ENCODE measurements around the gene CPNE6.

CPNE6 gene

DNA sequence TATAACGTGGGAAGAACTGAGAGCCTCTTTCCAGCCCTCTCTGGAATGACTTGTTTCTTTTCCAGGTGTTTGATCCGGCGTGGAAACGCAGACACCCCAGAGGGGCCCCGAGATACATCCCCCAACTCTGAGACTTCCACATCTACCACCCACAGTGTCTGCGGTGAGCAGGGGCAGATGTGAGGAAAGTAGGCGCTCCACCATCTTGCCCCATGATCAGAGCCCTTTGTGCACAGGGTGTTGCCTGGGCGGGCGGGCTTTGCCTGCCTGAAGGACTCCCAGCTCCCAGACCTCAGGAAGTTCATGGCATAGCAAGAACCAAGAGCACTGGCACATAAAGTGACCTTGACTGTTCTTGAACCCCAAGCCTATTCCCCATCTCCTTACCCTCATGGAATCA is 16.7 kb upstream of the CPNE6 start (continued):
- TF ChIP-seq TSHZ1 (tag by site-specific recombination; IDR thresholded peaks at IDR 0.05; ENCODE audit: borderline replicate concordance) (no peak), ZBTB26 (tag by site-specific recombination; optimal IDR thresholded peaks at IDR 0.05) (no peak), ZIC2 (tag by site-specific recombination; IDR thresholded peaks at IDR 0.05) (no peak), ZNF623 (tag by site-specific recombination; IDR thresholded peaks at IDR 0.05) (no peak)
- TF ChIP-seq, protein P1, sequence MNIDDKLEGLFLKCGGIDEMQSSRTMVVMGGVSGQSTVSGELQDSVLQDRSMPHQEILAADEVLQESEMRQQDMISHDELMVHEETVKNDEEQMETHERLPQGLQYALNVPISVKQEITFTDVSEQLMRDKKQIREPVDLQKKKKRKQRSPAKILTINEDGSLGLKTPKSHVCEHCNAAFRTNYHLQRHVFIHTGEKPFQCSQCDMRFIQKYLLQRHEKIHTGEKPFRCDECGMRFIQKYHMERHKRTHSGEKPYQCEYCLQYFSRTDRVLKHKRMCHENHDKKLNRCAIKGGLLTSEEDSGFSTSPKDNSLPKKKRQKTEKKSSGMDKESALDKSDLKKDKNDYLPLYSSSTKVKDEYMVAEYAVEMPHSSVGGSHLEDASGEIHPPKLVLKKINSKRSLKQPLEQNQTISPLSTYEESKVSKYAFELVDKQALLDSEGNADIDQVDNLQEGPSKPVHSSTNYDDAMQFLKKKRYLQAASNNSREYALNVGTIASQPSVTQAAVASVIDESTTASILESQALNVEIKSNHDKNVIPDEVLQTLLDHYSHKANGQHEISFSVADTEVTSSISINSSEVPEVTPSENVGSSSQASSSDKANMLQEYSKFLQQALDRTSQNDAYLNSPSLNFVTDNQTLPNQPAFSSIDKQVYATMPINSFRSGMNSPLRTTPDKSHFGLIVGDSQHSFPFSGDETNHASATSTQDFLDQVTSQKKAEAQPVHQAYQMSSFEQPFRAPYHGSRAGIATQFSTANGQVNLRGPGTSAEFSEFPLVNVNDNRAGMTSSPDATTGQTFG (tag by site-specific recombination; IDR thresholded peaks at IDR 0.05; ENCODE audit: borderline replicate concordance): no peak

GRCh38 chr14:24055971-24056799 is 15.2 kb upstream of the CPNE6 start:
- Histone ChIP-seq H3K9me3 (ENCODE audit: control insufficient read depth, insufficient read depth, low read depth, low read length) (no peaks in the 10 kb centered on the region), H3K27ac (ENCODE audit: extremely low read depth, low read depth, low read length) (no peak overlapping the region), H3K36me3 (ENCODE audit: control insufficient read depth in 2 of 2, insufficient read depth in 1 of 2, low read length in 2 of 2) (no peaks in the 10 kb centered on the region), H3K4me1 (ENCODE audit: control insufficient read depth, insufficient read depth, low read length) (no peaks in the 10 kb centered on the region), H3K4me3 (ENCODE audit: low read depth, low read length) (no peak overlapping the region)
- TF ChIP-seq, protein P2, sequence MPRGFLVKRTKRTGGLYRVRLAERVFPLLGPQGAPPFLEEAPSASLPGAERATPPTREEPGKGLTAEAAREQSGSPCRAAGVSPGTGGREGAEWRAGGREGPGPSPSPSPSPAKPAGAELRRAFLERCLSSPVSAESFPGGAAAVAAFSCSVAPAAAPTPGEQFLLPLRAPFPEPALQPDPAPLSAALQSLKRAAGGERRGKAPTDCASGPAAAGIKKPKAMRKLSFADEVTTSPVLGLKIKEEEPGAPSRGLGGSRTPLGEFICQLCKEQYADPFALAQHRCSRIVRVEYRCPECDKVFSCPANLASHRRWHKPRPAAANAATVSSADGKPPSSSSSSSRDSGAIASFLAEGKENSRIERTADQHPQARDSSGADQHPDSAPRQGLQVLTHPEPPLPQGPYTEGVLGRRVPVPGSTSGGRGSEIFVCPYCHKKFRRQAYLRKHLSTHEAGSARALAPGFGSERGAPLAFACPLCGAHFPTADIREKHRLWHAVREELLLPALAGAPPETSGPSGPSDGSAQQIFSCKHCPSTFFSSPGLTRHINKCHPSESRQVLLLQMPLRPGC (tag by site-specific recombination; IDR thresholded peaks at IDR 0.05): no peak
- TF ChIP-seq ZNF157 (tag by site-specific recombination; IDR thresholded peaks at IDR 0.05) (no peak), BCL11B (tag by site-specific recombination; IDR thresholded peaks at IDR 0.05; ENCODE audit: low read depth) (no peak), ZNF561 (tag by site-specific recombination; IDR thresholded peaks at IDR 0.05; ENCODE audit: borderline replicate concordance) (no peak), ZXDB (tag by site-specific recombination; IDR thresholded peaks at IDR 0.05) (no peak), ZNF214 (tag by site-specific recombination; IDR thresholded peaks at IDR 0.05; ENCODE audit: borderline replicate concordance) (no peak), ZNF596 (tag by site-specific recombination; IDR thresholded peaks at IDR 0.05) (no peak), ZNF585B (tag by site-specific recombination; IDR thresholded peaks at IDR 0.05) (no peak), HOXA7 (CRISPR knock-in tag; IDR thresholded peaks at IDR 0.05; ENCODE audit: borderline replicate concordance) (no peak), ZBTB21 (tag by site-specific recombination; IDR thresholded peaks at IDR 0.05) (no peak)
- TF ChIP-seq, protein P3, sequence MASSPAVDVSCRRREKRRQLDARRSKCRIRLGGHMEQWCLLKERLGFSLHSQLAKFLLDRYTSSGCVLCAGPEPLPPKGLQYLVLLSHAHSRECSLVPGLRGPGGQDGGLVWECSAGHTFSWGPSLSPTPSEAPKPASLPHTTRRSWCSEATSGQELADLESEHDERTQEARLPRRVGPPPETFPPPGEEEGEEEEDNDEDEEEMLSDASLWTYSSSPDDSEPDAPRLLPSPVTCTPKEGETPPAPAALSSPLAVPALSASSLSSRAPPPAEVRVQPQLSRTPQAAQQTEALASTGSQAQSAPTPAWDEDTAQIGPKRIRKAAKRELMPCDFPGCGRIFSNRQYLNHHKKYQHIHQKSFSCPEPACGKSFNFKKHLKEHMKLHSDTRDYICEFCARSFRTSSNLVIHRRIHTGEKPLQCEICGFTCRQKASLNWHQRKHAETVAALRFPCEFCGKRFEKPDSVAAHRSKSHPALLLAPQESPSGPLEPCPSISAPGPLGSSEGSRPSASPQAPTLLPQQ (tag by site-specific recombination; IDR thresholded peaks at IDR 0.05): no peak
- POLR2A ChIA-PET: no interaction called here
- CTCF ChIA-PET: interaction anchor here (0.6 to 8.9 kb wide), 11 partner anchors 20 to 743 kb away, joined by 3 to 247 read pairs (median 4); partner anchors contain the start of genes CIDEB, DCAF11, IRF9 and NRL

Data from HEK293 (cell line).